Epithelial cell of esophagus (primary cell): ENCODE results near the gene TSPAN18.

Experiments used
- DNase-seq: peaks from one replicate; pipeline ENCODE4 v3.0.0; 2010; ENCODE audit warnings: low read depth
- H3K4me3 ChIP-seq: 2 replicates; pipeline ENCODE4 v1.5.1; 2011; ENCODE audit warnings: mild to moderate bottlenecking, low read length, control low read depth
- TF ChIP-seq, protein P1 (sequence below): IDR thresholded peaks from 2 replicates; pipeline ENCODE4 v1.5.1; 2011; ENCODE audit warnings: low read depth, mild to moderate bottlenecking, low read length, control low read depth, inconsistent platforms; ENCODE audit not compliant: insufficient read depth; ENCODE audit errors: missing control alignments

The TSPAN18 gene

DNA sequence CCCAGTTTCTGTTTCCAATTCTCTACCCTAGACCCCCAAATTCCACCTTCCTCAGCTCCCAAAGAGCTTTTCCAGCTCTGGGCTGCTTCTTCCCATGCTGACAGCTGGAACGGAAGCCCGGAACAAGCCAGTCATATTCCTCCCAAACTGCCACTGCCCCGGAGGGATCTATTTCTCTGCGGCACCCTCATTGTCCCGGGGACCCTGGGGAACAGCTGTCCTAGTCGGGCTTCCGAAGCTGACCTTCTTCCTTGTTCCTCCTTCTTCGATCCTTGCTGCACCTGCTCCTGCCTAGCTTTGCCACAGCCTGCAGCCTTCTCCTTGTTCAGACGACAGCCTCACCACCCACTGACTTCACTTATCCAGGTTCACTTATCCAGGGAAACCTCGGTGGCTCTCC is 105.7 kb downstream of the TSPAN18 start:
- no peak overlapping the region for H3K4me3 ChIP-seq
- TF ChIP-seq, protein P1, sequence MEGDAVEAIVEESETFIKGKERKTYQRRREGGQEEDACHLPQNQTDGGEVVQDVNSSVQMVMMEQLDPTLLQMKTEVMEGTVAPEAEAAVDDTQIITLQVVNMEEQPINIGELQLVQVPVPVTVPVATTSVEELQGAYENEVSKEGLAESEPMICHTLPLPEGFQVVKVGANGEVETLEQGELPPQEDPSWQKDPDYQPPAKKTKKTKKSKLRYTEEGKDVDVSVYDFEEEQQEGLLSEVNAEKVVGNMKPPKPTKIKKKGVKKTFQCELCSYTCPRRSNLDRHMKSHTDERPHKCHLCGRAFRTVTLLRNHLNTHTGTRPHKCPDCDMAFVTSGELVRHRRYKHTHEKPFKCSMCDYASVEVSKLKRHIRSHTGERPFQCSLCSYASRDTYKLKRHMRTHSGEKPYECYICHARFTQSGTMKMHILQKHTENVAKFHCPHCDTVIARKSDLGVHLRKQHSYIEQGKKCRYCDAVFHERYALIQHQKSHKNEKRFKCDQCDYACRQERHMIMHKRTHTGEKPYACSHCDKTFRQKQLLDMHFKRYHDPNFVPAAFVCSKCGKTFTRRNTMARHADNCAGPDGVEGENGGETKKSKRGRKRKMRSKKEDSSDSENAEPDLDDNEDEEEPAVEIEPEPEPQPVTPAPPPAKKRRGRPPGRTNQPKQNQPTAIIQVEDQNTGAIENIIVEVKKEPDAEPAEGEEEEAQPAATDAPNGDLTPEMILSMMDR, result no peak
- no peak for DNase-seq

DNA sequence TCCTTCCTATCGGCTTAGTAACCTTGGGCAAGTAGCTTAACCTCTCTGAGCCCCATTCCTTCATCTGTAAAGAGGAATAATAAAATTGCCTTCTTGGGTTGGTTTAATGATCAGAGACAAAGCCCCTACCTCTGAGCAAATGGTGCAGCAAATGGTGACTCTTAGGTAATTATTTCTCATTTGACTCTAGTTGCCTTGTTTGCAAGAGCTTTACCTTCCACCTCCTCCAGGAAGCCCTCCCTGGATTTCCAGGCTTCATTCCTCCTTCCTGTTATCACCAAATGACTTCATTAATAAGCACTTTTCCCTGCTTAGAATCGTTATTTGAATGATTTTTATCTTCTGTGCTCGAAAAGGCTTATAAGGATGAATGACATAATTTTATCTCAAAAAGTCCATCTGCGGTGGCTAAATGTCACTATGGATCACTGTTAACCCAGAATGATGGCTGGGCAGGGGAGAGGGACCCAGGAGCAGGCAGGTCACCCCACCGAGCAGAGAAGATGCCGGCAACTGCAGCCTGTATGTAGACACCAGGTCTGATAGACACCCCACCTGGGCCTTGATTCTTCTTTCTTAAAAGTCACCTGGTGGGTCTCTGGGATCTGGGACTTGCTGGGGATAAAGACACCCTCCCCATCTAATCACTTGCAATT is 106.6 kb downstream of the TSPAN18 start:
- H3K4me3 ChIP-seq, result no peak overlapping the region
- TF ChIP-seq, protein P1, result no peak
- no peak for DNase-seq

DNA sequence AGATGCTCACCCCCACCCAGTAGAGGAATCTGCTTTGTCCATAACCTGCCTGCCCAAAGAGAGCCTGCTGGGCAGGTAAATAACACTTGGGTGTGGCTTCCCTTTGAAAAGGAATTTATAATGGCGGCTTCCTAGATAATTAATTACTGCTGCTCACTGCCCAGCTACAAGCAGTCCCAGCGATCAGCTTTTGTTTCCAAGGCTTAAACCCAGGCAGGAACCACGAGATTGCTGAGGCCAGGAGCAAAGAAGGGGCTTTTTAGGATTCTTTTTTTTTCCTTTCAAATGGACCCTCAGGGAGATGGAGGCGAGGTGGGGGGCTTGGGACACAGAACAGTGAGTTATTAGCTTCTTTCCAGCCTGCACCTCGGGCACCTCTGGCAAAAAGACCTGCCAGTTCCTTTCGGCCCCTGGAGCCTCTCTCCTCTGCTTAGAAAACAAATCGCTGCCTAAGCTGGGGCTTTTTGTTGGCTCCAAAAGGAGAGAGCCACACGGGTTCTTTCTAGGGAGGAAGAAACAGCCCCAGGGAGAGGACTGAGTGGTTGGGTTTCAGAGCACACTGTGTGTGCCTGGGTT is 107.2 kb downstream of the TSPAN18 start:
- peak; percentile 6 for DNase-seq
- H3K4me3 ChIP-seq, result no peak overlapping the region
- TF ChIP-seq, protein P1, result no peak

DNA sequence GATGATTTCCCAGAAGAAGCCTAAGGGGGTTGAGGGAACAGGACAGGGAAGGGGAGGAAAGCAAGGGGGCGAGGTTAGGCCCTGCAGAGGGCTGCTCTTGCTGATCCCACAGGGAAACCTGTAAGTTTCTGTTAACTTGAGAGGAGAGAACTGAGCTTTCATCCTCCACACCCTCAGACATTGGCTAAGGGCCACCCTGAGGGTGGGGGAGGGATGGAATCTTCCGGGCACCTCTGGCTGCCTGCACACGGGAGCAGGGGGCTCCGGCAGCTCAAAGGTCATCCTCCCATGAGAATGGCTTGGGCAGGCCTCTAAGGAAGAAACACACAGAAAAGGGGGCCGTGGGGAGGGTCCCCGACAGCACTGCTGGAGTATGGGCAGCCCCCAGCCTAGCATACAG is 108.1 kb downstream of the TSPAN18 start:
- no peak overlapping the region for H3K4me3 ChIP-seq
- TF ChIP-seq, protein P1, result no peak
- DNase-seq, result no peak

DNA sequence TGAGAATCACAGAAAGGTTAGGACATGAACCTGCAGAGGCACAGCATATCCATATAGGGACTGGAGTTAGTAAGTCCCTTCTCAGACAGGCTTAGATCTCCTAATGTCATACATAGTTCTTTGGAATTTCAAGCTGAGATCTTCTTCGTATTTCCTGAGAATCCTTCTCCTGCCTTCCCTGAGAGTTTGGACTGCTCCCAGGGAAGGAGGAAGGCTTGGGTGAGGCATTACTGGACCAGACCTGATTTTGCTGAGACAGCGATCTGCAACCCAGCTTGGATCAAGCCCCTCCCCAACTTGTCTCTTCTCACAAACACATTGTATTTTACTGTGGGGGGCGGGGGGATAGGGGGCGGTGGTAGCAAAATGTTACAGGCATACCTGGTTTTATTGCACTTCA is 108.5 kb downstream of the TSPAN18 start:
- TF ChIP-seq, protein P1, result no peak
- H3K4me3 ChIP-seq, result no peak overlapping the region
- DNase-seq, result no peak

DNA sequence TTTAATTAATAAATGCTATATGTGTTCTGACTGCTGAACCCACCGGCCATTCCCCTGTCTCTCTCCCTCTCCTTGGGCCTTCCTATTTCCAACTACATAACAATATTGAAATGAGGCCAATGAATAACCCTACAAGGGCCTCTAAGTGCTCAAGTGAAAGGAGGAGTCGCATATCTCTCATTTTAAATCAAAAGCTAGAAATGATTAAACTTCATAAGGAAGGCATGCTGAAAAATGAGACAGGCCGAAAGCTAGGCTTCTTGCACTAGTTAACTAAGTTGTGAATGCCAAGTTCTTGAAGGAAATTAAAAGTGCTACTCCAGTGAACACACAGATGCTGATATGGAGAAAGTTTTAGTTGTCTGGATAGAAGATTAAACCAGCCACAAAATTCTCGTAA is 109.2 kb downstream of the TSPAN18 start:
- TF ChIP-seq, protein P1, result no peak
- H3K4me3 ChIP-seq, result no peak overlapping the region
- DNase-seq, result no peak

DNA sequence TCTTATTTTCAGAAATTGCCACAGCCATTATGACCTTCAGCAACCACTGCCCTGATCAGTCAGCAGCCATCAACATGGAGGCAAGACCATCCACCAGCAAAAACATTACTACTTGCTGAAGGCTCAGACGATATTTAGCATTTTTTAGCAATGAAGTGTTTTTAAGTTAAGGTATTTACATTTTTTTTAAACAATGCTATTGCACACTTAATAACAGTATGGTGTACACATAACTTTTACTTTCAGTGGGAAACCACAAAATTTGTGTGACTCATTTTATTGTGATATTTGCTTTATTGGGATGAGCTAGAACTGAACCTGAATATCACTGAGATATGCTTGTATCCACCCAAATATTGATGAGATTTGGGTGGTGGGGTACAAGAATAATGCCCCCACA is 110.9 kb downstream of the TSPAN18 start:
- no peak for DNase-seq
- TF ChIP-seq, protein P1, result no peak
- H3K4me3 ChIP-seq, result no peak overlapping the region
